Activated CD4-positive, alpha-beta T cell treated with anti-CD3 and anti-CD28 coated beads for 36 hours (primary cell): Measurements from ENCODE around the gene TAS2R8. TPM values are rescaled to one million over a fixed set of nuclear protein-coding genes. Genes with fewer than 3 reads are reported as not detected.

Experiments used
- total RNA-seq, 2 experiments: library from RNA; stranded (reverse); gene quantifications; one replicate each; pipeline ENCODE4 v1.2.3, GENCODE V29; 2021

The TAS2R8 gene
- total RNA-seq, 2 experiments from 2014 or later: not detected

Other genes with a start within 250 kb of the TAS2R8 start
- 10 to 100 TPM; 66.3 to 89.3 TPM for gene MAGOHB, start 193.7 kb downstream of the TAS2R8 start, total RNA-seq
- not detected for gene STYK1, start 133.2 kb downstream of the TAS2R8 start, total RNA-seq
- 100 to 1,000 TPM; 157 to 175 TPM for gene YBX3, start 84.0 kb downstream of the TAS2R8 start, total RNA-seq
- not detected for gene TAS2R7, start 4.7 kb downstream of the TAS2R8 start, total RNA-seq
- gene TAS2R9, start 2.9 kb upstream of the TAS2R8 start, total RNA-seq: not detected
- gene TAS2R10, start 19.1 kb upstream of the TAS2R8 start, total RNA-seq: not detected
- 1 to 10 TPM; 1.3 to 2.1 TPM for gene PRR4, start 42.2 kb upstream of the TAS2R8 start, total RNA-seq
- gene PRH1, start 77.0 kb upstream of the TAS2R8 start, total RNA-seq: 10 to 100 TPM; 11.0 to 12.7 TPM
- gene TAS2R13, start 102.3 kb upstream of the TAS2R8 start, total RNA-seq: under 1 TPM; 0.27 to 0.35 TPM
- not detected for gene PRH2, start 122.0 kb upstream of the TAS2R8 start, total RNA-seq
- gene TAS2R14, start 132.0 kb upstream of the TAS2R8 start, total RNA-seq: 1 to 10 TPM in 1 of 2 experiments, under 1 TPM in 1; 0.94 to 1.1 TPM
- under 1 TPM; 0.30 to 0.53 TPM for gene TAS2R50, start 179.6 kb upstream of the TAS2R8 start, total RNA-seq
- 1 to 10 TPM; 1.2 to 1.4 TPM for gene TAS2R20, start 191.0 kb upstream of the TAS2R8 start, total RNA-seq
- 1 to 10 TPM; 1.2 to 1.6 TPM for gene TAS2R19, start 215.3 kb upstream of the TAS2R8 start, total RNA-seq
- 1 to 10 TPM in 1 of 2 experiments, under 1 TPM in 1; 0.44 to 1.6 TPM for gene TAS2R31, start 224.1 kb upstream of the TAS2R8 start, total RNA-seq